ENCODE data around the gene ELAPOR1. TPM values are rescaled to one million over a fixed set of nuclear protein-coding genes. Genes with fewer than 3 reads are reported as not detected.
"Not testable (repeated sequence)": the region's sequence is repeated elsewhere in the genome, so short reads cannot be mapped to it uniquely, and the experiment has no call there.

ELAPOR1 gene
- total RNA-seq, 1 experiment from 2014 or later: 0.10 TPM

GRCh38 chr1:109138358-109138757 lies 24.4 kb downstream of the ELAPOR1 start:
- Histone ChIP-seq H3K36me3 (replicated peaks; ENCODE audit: control insufficient read depth, insufficient read depth, low read length) (no peaks in the 10 kb centered on the region), H3K27me3 (ENCODE audit: control insufficient read depth, insufficient read depth, low read length) (no peaks in the 10 kb centered on the region), H3K4me3 (ENCODE audit: insufficient read depth, low read depth, low read length) (no peak overlapping the region)
- DNase-seq: no peak

DNA sequence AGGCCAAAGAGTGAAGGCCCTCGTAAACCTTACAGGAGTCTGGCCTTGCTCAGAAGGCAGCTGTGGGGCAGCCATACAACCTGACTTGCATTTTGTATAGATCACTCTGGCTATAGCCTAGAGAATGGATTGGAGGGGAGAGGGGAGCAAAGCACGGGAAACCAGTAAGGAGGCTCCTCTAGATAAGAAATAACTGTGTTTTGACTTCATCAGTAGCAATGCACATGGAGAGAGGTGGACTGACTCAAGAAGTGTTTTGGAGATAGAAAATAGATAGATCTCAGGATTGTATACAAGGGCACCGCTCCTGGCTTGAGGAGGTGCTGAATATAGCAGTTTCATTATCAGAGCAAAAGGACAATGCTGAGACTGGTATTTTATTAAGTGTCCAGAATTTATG lies 26.5 kb downstream of the ELAPOR1 start:
- Histone ChIP-seq H3K27me3 (ENCODE audit: control insufficient read depth, insufficient read depth, low read length) (no peaks in the 10 kb centered on the region), H3K36me3 (replicated peaks; ENCODE audit: control insufficient read depth, insufficient read depth, low read length) (no peaks in the 10 kb centered on the region), H3K4me3 (ENCODE audit: insufficient read depth, low read depth, low read length) (no peak overlapping the region)
- no peak for DNase-seq

DNA sequence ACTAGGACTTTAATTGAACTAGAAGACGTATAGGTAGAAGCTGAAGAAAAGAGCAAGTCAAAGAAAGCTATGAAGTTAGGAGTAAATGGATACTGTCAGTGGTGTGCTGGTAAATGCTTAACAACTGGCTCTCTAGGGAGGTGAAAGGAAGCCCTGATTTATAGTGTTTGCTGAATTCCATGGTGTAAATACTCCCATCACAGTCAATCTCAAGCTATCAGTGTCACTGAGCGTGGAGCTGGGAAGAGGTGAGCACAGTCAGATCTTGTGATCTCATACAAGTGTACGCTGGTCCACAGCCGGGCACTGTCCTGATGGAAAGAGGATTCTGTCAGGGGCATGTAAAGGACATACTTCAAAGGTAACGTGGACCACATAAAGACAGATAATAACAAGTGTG lies 28.3 kb downstream of the ELAPOR1 start:
- no peak overlapping the region for H3K4me3 ChIP-seq (ENCODE audit: insufficient read depth, low read depth, low read length)
- DNase-seq: no peak
- H3K36me3 ChIP-seq (replicated peaks; ENCODE audit: control insufficient read depth, insufficient read depth, low read length): no peaks in the 10 kb centered on the region

GRCh38 chr1:109142725-109143124 lies 28.8 kb downstream of the ELAPOR1 start:
- H3K36me3 ChIP-seq (replicated peaks; ENCODE audit: control insufficient read depth, insufficient read depth, low read length); H3K4me3 ChIP-seq (ENCODE audit: insufficient read depth, low read depth, low read length); H3K27me3 ChIP-seq (ENCODE audit: control insufficient read depth, insufficient read depth, low read length); DNase-seq: not testable (repeated sequence)

More for the DNA sequence above, 28.3 kb downstream of the ELAPOR1 start:
- no peaks in the 10 kb centered on the region for H3K27me3 ChIP-seq (ENCODE audit: control insufficient read depth, insufficient read depth, low read length)

- DNase-seq: no peak
- Histone ChIP-seq H3K27me3 (ENCODE audit: control insufficient read depth, insufficient read depth, low read length) (no peaks in the 10 kb centered on the region), H3K36me3 (replicated peaks; ENCODE audit: control insufficient read depth, insufficient read depth, low read length) (no peaks in the 10 kb centered on the region), H3K4me3 (ENCODE audit: insufficient read depth, low read depth, low read length) (no peak overlapping the region)
Observed at GRCh38 chr1:109148987-109149561, 35.2 kb downstream of the ELAPOR1 start.

DNA sequence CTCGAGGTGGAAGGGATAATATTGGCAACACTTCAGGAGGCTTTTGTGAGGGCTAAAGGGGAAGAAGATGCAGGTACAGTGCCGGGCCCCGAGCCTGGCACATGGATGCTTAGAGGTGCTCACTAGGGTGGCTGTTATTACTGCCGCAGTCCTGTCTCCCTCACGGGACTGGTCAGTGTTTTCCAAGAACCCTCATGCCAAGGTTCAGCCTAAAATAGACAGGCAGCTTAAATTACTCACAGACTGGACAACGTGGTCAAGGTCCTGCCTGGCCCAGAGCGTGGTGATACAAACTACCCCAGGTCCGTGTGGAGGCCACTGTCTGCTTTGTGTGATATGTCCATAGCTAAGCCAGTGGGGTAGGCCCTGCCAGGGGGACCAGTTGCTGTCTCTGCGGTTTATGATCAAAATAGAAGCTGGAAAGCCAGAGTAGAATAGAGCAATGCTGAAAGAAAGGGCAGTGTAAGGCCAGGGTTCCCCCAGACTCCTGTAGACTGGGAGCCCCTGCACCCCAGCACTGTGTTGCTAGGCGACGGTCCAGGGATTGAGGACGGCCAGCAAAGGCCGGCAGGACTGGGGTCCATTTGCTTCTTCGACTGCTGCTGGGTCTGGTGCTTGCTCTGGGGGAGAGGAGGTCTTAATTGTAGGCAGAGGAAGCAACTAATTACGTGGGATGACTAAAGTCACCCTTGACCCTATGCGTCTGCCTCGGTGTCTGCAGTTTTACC lies 36.1 kb downstream of the ELAPOR1 start:
- Histone ChIP-seq H3K27me3 (ENCODE audit: control insufficient read depth, insufficient read depth, low read length) (no peaks in the 10 kb centered on the region), H3K36me3 (replicated peaks; ENCODE audit: control insufficient read depth, insufficient read depth, low read length) (no peaks in the 10 kb centered on the region), H3K4me3 (ENCODE audit: insufficient read depth, low read depth, low read length) (no peak overlapping the region)
- no peak for DNase-seq

GRCh38 chr1:109151146-109151990 lies 37.5 kb downstream of the ELAPOR1 start:
- Histone ChIP-seq H3K27me3 (ENCODE audit: control insufficient read depth, insufficient read depth, low read length) (no peaks in the 10 kb centered on the region), H3K36me3 (replicated peaks; ENCODE audit: control insufficient read depth, insufficient read depth, low read length) (no peaks in the 10 kb centered on the region), H3K4me3 (ENCODE audit: insufficient read depth, low read depth, low read length) (no peak overlapping the region)
- peak; percentile 69 for DNase-seq

DNA sequence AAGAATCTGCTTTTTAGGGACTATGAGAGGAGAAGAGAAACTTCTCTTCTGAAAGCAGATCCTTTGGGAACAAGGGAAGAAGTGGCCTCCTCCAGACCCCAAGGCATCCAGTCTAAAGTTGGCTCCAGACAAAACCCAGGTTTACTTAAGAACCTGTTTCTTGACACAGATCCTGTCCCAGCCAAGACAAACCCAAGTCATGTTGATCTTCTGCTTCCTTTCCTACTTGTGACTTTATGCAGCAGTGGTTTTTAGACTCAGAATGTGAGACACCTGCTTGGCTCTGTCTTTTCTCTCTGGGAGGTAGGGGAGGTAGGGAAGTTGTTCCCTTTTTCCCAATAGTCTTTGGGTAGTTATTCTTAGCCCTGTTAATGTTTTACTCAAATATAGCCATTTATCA lies 38.3 kb downstream of the ELAPOR1 start:
- no peak overlapping the region for H3K4me3 ChIP-seq (ENCODE audit: insufficient read depth, low read depth, low read length)
- H3K36me3 ChIP-seq (replicated peaks; ENCODE audit: control insufficient read depth, insufficient read depth, low read length): no peaks in the 10 kb centered on the region
- no peaks in the 10 kb centered on the region for H3K27me3 ChIP-seq (ENCODE audit: control insufficient read depth, insufficient read depth, low read length)

GRCh38 chr1:109156916-109157385 lies 43.0 kb downstream of the ELAPOR1 start:
- no peak overlapping the region for H3K4me3 ChIP-seq (ENCODE audit: insufficient read depth, low read depth, low read length)
- H3K36me3 ChIP-seq (replicated peaks; ENCODE audit: control insufficient read depth, insufficient read depth, low read length): no peaks in the 10 kb centered on the region
- no peak for DNase-seq
- no peaks in the 10 kb centered on the region for H3K27me3 ChIP-seq (ENCODE audit: control insufficient read depth, insufficient read depth, low read length)

More for the DNA sequence above, 38.3 kb downstream of the ELAPOR1 start:
- no peak for DNase-seq

GRCh38 chr1:109158433-109158832 lies 44.5 kb downstream of the ELAPOR1 start:
- no peak overlapping the region for H3K4me3 ChIP-seq (ENCODE audit: insufficient read depth, low read depth, low read length)
- H3K36me3 ChIP-seq (replicated peaks; ENCODE audit: control insufficient read depth, insufficient read depth, low read length): no peaks in the 10 kb centered on the region
- H3K27me3 ChIP-seq (ENCODE audit: control insufficient read depth, insufficient read depth, low read length): no peaks in the 10 kb centered on the region
- DNase-seq: no peak

DNA sequence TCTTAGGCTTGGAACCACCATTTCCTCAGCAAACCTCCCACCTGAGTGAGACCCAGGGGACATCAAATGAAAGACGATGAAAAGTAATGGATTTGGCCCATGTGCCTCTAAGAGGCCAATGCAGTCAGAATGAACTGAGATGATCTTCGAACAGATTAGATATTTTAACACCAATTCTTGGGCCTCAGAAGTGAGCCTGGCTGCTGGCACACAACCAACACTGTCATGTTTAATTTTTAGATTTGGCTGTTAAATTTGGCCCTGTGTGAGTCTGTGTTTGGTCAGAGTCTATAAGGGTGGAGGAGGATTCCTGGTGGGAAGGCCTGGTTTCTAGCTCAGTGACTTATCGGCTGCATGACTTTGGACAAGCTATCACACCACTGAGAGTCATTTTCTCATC lies 45.4 kb downstream of the ELAPOR1 start:
- Histone ChIP-seq H3K36me3 (replicated peaks; ENCODE audit: control insufficient read depth, insufficient read depth, low read length) (no peaks in the 10 kb centered on the region), H3K4me3 (ENCODE audit: insufficient read depth, low read depth, low read length) (no peak overlapping the region), H3K27me3 (ENCODE audit: control insufficient read depth, insufficient read depth, low read length) (no peaks in the 10 kb centered on the region)
- no peak for DNase-seq

GRCh38 chr1:109160071-109160840 lies 46.3 kb downstream of the ELAPOR1 start:
- no peak overlapping the region for H3K4me3 ChIP-seq (ENCODE audit: insufficient read depth, low read depth, low read length)
- DNase-seq: no peak
- H3K27me3 ChIP-seq (ENCODE audit: control insufficient read depth, insufficient read depth, low read length): no peaks in the 10 kb centered on the region
- no peaks in the 10 kb centered on the region for H3K36me3 ChIP-seq (replicated peaks; ENCODE audit: control insufficient read depth, insufficient read depth, low read length)

GRCh38 chr1:109161858-109162606 lies 48.1 kb downstream of the ELAPOR1 start:
- DNase-seq: peak; percentile 42
- Histone ChIP-seq H3K4me3 (ENCODE audit: insufficient read depth, low read depth, low read length) (no peak overlapping the region), H3K36me3 (replicated peaks; ENCODE audit: control insufficient read depth, insufficient read depth, low read length) (no peaks in the 10 kb centered on the region), H3K27me3 (ENCODE audit: control insufficient read depth, insufficient read depth, low read length) (no peaks in the 10 kb centered on the region)

DNA sequence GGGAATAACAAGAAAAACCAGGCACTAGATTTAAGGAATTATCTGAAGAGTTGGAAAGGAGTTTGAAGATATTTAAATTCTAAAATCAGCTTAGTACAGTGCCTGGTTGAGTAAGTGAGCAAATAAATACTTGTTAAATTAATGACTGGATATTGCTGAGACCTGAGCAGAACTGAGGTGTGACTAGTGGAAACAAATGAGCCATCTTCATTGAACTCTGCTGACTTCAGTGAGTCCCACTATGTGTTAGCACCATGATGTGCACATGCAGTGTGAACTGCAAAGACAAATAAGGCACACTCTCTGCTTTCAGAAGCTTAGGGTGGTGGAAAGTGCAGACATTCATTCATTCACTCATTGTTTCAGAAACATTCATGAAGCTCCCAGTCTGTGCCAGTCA lies 48.7 kb downstream of the ELAPOR1 start:
- H3K27me3 ChIP-seq (ENCODE audit: control insufficient read depth, insufficient read depth, low read length): no peaks in the 10 kb centered on the region
- H3K36me3 ChIP-seq (replicated peaks; ENCODE audit: control insufficient read depth, insufficient read depth, low read length): no peaks in the 10 kb centered on the region
- no peak for DNase-seq
- H3K4me3 ChIP-seq (ENCODE audit: insufficient read depth, low read depth, low read length): no peak overlapping the region
